HFFc6 (cell line): ENCODE data around the gene OTOA. TPM values are rescaled to one million over a fixed set of nuclear protein-coding genes. Genes with fewer than 3 reads are reported as not detected.

Source experiments
- DNase-seq: peaks from one replicate; pipeline ENCODE4 v3.0.0-alpha.2; 2018
- H3K27ac Mint-ChIP-seq: 2 replicates; pipeline ENCODE4 v1.8.0; 2020; ENCODE audit warnings: mild to moderate bottlenecking, mixed read lengths
- H3K27me3 Mint-ChIP-seq: 2 replicates; pipeline ENCODE4 v1.8.0; 2021; ENCODE audit warnings: mild to moderate bottlenecking, moderate library complexity, mixed read lengths; ENCODE audit not compliant: insufficient read depth
- H3K36me3 Mint-ChIP-seq: 2 replicates; pipeline ENCODE4 v1.8.0; 2021; ENCODE audit warnings: low read depth, mixed read lengths
- H3K4me1 Mint-ChIP-seq: 2 replicates; pipeline ENCODE4 v1.8.0; 2020; ENCODE audit warnings: low read depth, mixed read lengths
- H3K4me3 Mint-ChIP-seq: 2 replicates; pipeline ENCODE4 v1.8.0; 2020; ENCODE audit warnings: mild to moderate bottlenecking, moderate library complexity, mixed read lengths
- H3K9me3 Mint-ChIP-seq: 2 replicates; pipeline ENCODE4 v1.8.0; 2020; ENCODE audit warnings: mild to moderate bottlenecking, mixed read lengths
- total RNA-seq, 6 experiments: library from RNA; stranded (reverse); fragmentation: NEBNext Ultra II Directional; extraction: Animal tissue kit (Norgen Biotek cat#: 25700); gene quantifications; 2 replicates in 1 of 6; 3 replicates in 5 of 6; pipeline ENCODE4 v1.2.3, GENCODE V29; 2021
- TF ChIP-seq, protein P1 (sequence below): fragments of 200-600 bp; sonication (generic); IDR thresholded peaks from 2 replicates; pipeline ENCODE4 v1.5.0; 2021; ENCODE audit warnings: antibody characterized with exemption, mild to moderate bottlenecking

The OTOA gene
- total RNA-seq, 6 experiments from 2014 or later, result not detected

DNA sequence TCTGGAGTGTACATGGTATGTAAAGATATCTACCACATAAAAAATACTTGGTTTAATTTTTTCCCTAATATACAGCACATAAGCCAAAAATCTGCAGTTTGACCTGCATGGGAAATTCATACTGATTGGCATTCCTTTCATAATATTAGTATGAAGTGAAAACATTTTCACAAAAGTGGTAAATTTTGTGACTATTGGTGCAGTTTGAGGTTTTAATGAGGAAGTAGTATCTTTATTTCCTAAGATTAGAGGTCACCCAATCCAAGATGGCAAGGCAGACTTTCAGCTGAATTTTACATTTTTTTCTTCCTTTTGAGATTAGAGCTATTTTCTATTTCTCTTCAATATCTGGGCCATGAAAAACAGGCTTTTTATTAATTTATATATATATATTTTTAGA lies 43.2 kb upstream of the OTOA start:
- H3K36me3 Mint-ChIP-seq, result peaks cover 50% of the 10 kb centered on the region
- TF ChIP-seq, protein P1, sequence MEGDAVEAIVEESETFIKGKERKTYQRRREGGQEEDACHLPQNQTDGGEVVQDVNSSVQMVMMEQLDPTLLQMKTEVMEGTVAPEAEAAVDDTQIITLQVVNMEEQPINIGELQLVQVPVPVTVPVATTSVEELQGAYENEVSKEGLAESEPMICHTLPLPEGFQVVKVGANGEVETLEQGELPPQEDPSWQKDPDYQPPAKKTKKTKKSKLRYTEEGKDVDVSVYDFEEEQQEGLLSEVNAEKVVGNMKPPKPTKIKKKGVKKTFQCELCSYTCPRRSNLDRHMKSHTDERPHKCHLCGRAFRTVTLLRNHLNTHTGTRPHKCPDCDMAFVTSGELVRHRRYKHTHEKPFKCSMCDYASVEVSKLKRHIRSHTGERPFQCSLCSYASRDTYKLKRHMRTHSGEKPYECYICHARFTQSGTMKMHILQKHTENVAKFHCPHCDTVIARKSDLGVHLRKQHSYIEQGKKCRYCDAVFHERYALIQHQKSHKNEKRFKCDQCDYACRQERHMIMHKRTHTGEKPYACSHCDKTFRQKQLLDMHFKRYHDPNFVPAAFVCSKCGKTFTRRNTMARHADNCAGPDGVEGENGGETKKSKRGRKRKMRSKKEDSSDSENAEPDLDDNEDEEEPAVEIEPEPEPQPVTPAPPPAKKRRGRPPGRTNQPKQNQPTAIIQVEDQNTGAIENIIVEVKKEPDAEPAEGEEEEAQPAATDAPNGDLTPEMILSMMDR, result no peak
- no peaks in the 10 kb centered on the region for H3K9me3 Mint-ChIP-seq
- 0 out of 2 replicates have a peak overlapping the region, but pooled peaks have one; percentile 42 for H3K27ac Mint-ChIP-seq
- no peak overlapping the region for H3K4me3 Mint-ChIP-seq
- H3K27me3 Mint-ChIP-seq, result no peaks in the 10 kb centered on the region
- H3K4me1 Mint-ChIP-seq, result peaks cover 48% of the 10 kb centered on the region
- DNase-seq, result no peak

DNA sequence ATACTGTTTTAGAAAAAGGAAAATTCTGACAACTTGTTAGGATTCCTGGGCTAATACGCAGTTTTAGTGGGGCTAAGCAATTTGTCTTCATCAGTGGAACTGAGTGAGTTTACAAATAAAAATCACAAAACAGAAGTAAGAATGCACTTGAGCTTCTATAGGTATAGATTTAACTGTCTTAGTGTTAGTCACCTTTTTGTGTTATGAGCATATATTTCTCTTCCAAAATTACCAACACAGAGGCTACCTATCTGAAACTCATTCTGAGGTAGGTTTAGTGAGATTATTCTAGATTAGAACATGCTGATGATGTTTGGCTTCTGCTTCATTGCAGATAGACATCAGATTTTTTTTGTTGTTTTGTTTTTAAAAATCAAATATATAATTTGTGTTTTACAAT lies 41.2 kb upstream of the OTOA start:
- H3K4me1 Mint-ChIP-seq, result peaks cover 67% of the 10 kb centered on the region
- 0 out of 2 replicates have a peak overlapping the region, but pooled peaks have one; percentile 13 for H3K27ac Mint-ChIP-seq
- DNase-seq, result no peak
- peaks cover 51% of the 10 kb centered on the region for H3K36me3 Mint-ChIP-seq
- no peaks in the 10 kb centered on the region for H3K9me3 Mint-ChIP-seq
- no peaks in the 10 kb centered on the region; the same call in 1 of the 2 replicates for H3K27me3 Mint-ChIP-seq
- H3K4me3 Mint-ChIP-seq, result no peak overlapping the region
- TF ChIP-seq, protein P1, result no peak

DNA sequence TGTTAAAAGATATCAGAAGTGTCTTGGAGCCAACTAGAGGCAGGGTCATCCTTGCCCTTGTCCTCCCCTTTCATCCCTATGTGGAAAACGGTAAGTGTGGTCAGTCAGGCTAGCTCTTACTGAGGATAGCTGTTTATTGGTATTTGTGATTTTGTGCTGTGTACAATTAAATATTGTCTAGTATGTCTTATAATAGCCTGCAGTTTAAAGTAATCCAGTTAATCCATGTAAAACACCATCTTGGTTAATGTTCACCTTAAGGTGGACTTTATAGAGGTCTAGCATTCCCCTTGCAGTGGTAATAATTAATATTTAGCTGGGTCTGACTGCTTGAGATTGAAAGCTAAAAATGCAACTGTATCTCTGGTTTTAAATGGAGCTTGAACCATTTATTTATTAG lies 38.7 kb upstream of the OTOA start:
- Mint-ChIP-seq H3K36me3 (peaks cover 59% of the 10 kb centered on the region), H3K27me3 (peaks cover 3% of the 10 kb centered on the region), H3K4me3 (no peak overlapping the region), H3K9me3 (peaks cover 4% of the 10 kb centered on the region), H3K27ac (peak overlapping the region; percentile 98), H3K4me1 (peaks cover 70% of the 10 kb centered on the region)
- TF ChIP-seq, protein P1, result no peak
- no peak for DNase-seq

DNA sequence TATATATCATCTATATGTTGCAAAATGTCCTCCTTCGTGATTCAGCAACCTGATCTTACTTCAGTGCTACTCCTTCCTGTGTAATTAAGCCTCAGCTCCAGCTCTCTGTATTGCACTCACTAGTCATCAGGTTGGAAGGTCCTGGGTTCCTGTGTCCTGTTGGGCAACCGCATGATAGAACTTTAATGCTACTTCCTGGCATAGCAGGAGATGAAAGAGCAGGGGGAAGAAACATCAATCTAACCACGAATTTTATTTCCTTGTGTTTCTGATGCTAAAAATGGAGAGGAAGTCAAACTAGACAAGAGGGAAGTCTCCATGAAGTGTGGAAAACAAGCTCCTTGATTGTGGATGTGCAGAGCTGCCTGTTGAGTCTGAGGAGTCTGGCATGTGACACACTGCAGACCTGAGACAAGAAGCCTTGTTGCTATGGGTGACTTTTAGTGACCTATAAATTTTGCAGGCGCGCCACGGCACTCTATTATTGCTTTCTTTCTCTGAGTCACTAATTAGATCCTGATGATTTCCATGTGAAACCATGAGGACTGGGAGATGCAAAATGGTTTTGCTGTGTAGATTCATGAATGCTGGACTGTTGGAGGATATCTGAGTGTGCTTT lies 37.0 kb upstream of the OTOA start:
- Mint-ChIP-seq H3K27me3 (peaks cover 3% of the 10 kb centered on the region), H3K4me1 (peaks cover 62% of the 10 kb centered on the region), H3K36me3 (peaks cover 53% of the 10 kb centered on the region), H3K4me3 (peak overlapping the region; percentile 80), H3K27ac (peak overlapping the region; percentile 98), H3K9me3 (peaks cover 4% of the 10 kb centered on the region)
- DNase-seq, result peak; percentile 97
- TF ChIP-seq, protein P1, result no peak

DNA sequence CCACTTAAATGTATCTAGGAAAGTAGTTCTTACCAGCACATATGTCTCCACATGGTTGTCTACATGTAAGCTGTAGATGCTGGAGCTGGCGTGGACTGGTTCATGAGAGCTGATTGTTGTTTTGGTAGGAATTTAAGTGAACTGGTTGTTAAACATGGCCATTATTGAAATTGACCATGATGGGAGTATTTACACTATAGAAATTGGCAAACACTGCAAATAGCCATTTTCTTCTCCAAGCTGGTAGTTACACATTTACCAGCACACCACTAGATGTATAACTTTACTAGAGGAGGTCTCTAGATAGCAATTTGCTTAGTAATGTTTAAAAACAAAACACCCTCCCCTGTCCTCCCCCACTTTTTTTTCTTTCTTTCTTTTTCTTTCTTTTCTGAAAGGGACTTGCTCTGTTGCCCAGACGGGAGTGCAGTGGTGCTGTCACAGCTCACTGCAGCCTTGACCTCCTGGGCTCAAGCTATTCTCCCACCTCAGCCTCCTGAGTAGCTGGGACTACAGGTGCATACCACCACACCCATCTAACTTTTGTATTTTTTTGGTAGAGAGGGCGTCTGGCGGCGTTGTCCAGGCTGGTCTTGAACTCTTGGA lies 35.5 kb upstream of the OTOA start:
- Mint-ChIP-seq H3K4me3 (peak overlapping the region; percentile 85), H3K27ac (peak overlapping the region; percentile 98), H3K36me3 (peaks cover 52% of the 10 kb centered on the region), H3K9me3 (peaks cover 4% of the 10 kb centered on the region), H3K27me3 (peaks cover 3% of the 10 kb centered on the region), H3K4me1 (peaks cover 68% of the 10 kb centered on the region)
- DNase-seq, result no peak
- TF ChIP-seq, protein P1, result no peak
